Kidney (tissue), 14 donors: Measurements from ENCODE around the gene RNASEH2A. TPM values are rescaled to one million over a fixed set of nuclear protein-coding genes. Genes with fewer than 3 reads are reported as not detected.

Source experiments
- DNase-seq, 5 donors: peaks; one replicate each; pipeline ENCODE4 v3.0.0-alpha.2; 2013 to 2020
- FAIRE-seq: peaks from 2 replicates; lab custom pipeline; 2012; peaks lifted over from hg19 to GRCh38; lab: Jason Lieb, UNC
- H3K27ac ChIP-seq, 2 donors: one replicate each; pipeline ENCODE4 v1.7.0; 2013; ENCODE audit warnings: low read depth in 2 of 2, low read length in 2 of 2, inconsistent platforms in 1 of 2
- H3K27me3 ChIP-seq: one replicate; pipeline ENCODE4 v1.7.1; 2013; ENCODE audit warnings: low read length, inconsistent platforms; ENCODE audit not compliant: control insufficient read depth, insufficient read depth
- H3K36me3 ChIP-seq, 3 donors: one replicate each; pipeline versions ENCODE4 v1.7.0 to v1.7.1; 2013; ENCODE audit warnings: low read length in 3 of 3, control low read depth in 1 of 3, inconsistent platforms in 1 of 3; ENCODE audit not compliant: insufficient read depth in 3 of 3, control insufficient read depth in 2 of 3
- H3K4me1 ChIP-seq, 3 donors: one replicate each; pipeline versions ENCODE4 v1.7.0 to v1.7.1; 2013; ENCODE audit warnings: low read length in 3 of 3, inconsistent platforms in 1 of 3, low read depth in 1 of 3; ENCODE audit not compliant: control insufficient read depth in 2 of 3, insufficient read depth in 2 of 3
- H3K4me3 ChIP-seq, 3 donors: one replicate each; pipeline versions ENCODE4 v1.7.0 to v1.8.1; 2013; ENCODE audit warnings: low read length in 3 of 3, control low read depth in 1 of 3, inconsistent platforms in 1 of 3
- H3K9ac ChIP-seq, 3 donors: one replicate each; pipeline versions ENCODE4 v1.7.0 to v1.7.1; 2013; ENCODE audit warnings: low read length in 3 of 3, control low read depth in 1 of 3, inconsistent platforms in 1 of 3
- H3K9me3 ChIP-seq, 3 donors: one replicate each; pipeline versions ENCODE4 v1.7.0 to v1.7.1; 2013; ENCODE audit warnings: low read length in 3 of 3, control low read depth in 1 of 3, inconsistent platforms in 1 of 3; ENCODE audit not compliant: control insufficient read depth in 2 of 3, insufficient read depth in 1 of 3
- CTCF ChIP-seq: IDR thresholded peaks from 3 replicates; pipeline ENCODE4 v1.5.1; 2012; ENCODE audit warnings: mild to moderate bottlenecking, moderate library complexity, borderline replicate concordance; ENCODE audit not compliant: insufficient read depth; ENCODE audit errors: extremely low read depth
- intact Hi-C: fragments of 100-400 bp; cut with DNase I; formaldehyde crosslinking; loops from one replicate; pipeline ENCODE4 v1.11.1; 2022
- polyA plus RNA-seq: library from polyadenylated mRNA; stranded (reverse); fragments of 350-450 nt; fragmentation: Illumina TruSeq; extraction: RNeasy Lipid Tissue Mini Kit (QIAGEN cat#74804); gene quantifications from one replicate; pipeline ENCODE4 v1.2.3, GENCODE V29; 2014; ENCODE audit warnings: low read depth, low replicate concordance; ENCODE audit not compliant: insufficient read depth
- total RNA-seq: library from RNA; stranded (reverse); fragmentation: NEBNext Ultra II Directional; extraction: Animal tissue kit (Norgen Biotek cat#: 25700); gene quantifications from one replicate; pipeline ENCODE4 v1.2.1, GENCODE V29; 2021
- donor health status: control.
- donor health status: control.
- donor health status: control.
- donor health status: control.
- donor health status: control.
- donor health status: DM: yes; HTN: yes; CAD: no.
- donor health status: Normal renal cell carcinoma (clear cell type).

RNASEH2A gene
- total and polyA plus RNA-seq, 2 donors from 2014 or later, result 1.3 to 7.9 TPM

- no peak overlapping the region for H3K9ac ChIP-seq
- H3K9me3 ChIP-seq, result no peaks in the 10 kb centered on the region
- no peak overlapping the region for H3K27ac ChIP-seq
- DNase-seq (peak in 4 of 5 donors; percentile 71 to 84 (median 78)), FAIRE-seq (no peak)
- no peak overlapping the region for H3K4me3 ChIP-seq
- peaks cover 0 to 16% (median 2%) of the 10 kb centered on the region in 3 donors for H3K36me3 ChIP-seq
- no peak for TF ChIP-seq CTCF
- peaks cover 0 to 4% (median 4%) of the 10 kb centered on the region in 3 donors for H3K4me1 ChIP-seq
- intact Hi-C loops, result no loop called here
- H3K27me3 ChIP-seq, result no peaks in the 10 kb centered on the region
Observed at GRCh38 chr19:12769689-12770088, 36.7 kb upstream of the RNASEH2A start.

GRCh38 chr19:12770922-12771321, 35.5 kb upstream of the RNASEH2A start:
- Histone ChIP-seq H3K9me3 (no peaks in the 10 kb centered on the region), H3K4me1 (peaks cover 0 to 8% (median 4%) of the 10 kb centered on the region in 3 donors), H3K4me3 (no peak overlapping the region), H3K36me3 (peaks cover 0 to 8% (median 0%) of the 10 kb centered on the region in 3 donors), H3K27ac (no peak overlapping the region), H3K9ac (no peak overlapping the region), H3K27me3 (no peaks in the 10 kb centered on the region)
- no peak for TF ChIP-seq CTCF
- DNase-seq (no peak), FAIRE-seq (no peak)
- intact Hi-C loops, result no loop called here

- no peak for FAIRE-seq
Observed at GRCh38 chr19:12772323-12772722, 34.1 kb upstream of the RNASEH2A start.

More at GRCh38 chr19:12772323-12772722, 34.1 kb upstream of the RNASEH2A start:
- H3K36me3 ChIP-seq, result peaks cover 0 to 7% (median 0%) of the 10 kb centered on the region in 3 donors
- no peaks in the 10 kb centered on the region for H3K9me3 ChIP-seq
- H3K27me3 ChIP-seq, result no peaks in the 10 kb centered on the region
- H3K27ac ChIP-seq, result no peak overlapping the region
- intact Hi-C loops, result no loop called here
- DNase-seq, result no peak
- H3K9ac ChIP-seq, result no peak overlapping the region
- H3K4me3 ChIP-seq, result no peak overlapping the region
- peaks cover 0 to 9% (median 4%) of the 10 kb centered on the region in 3 donors for H3K4me1 ChIP-seq
- TF ChIP-seq CTCF, result no peak
